CD4-positive, alpha-beta T cell treated with Interleukin-17A for 4 hours (primary cell): ENCODE results near the gene CPNE7.
A peak's percentile ranks its signal among the peaks of the same experiment; 100 is the strongest.

Source experiments
- DNase-seq: peaks from one replicate; pipeline ENCODE4 v3.0.0-alpha.2; 2020; ENCODE audit warnings: mixed read lengths

CPNE7 gene

DNA sequence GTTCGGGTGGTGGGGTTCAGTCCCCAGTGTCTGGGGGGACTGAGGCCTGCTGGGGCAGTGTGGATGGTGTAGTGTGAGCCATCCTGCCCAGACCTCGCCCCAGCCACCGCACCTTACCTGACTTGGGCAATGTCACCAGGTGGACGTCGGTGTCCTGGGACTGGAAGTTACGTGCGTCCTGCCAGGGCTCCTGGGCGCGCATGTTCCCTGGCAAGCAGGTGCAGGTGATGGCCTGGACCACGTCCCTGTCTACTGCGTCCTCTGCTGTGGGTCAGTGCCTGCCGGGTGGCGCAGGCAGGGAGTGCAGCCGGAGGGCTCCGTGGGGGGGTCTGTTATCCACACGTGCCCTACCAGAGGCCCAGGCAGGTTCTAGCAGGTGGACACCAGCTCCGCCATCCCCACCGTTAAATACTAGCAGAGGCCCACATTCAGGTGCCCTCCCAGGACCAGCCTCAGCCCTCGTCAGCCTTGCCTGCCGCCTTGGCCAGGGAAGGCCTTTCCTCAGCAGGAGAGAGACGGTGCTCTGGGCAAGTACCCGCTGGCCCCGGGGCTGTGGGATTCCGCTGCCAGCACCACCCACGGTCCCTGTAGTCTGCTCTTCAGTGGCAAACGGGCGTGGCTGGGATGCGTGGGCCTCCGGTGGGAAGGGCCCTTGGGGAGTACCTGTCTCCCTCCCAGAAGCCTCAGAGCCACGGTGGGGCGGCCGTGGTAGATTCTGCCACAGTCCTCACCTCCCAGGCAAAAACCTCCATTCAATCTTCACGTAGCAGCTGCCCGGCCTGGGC is 29.8 kb downstream of the CPNE7 start:
- no peak for DNase-seq

DNA sequence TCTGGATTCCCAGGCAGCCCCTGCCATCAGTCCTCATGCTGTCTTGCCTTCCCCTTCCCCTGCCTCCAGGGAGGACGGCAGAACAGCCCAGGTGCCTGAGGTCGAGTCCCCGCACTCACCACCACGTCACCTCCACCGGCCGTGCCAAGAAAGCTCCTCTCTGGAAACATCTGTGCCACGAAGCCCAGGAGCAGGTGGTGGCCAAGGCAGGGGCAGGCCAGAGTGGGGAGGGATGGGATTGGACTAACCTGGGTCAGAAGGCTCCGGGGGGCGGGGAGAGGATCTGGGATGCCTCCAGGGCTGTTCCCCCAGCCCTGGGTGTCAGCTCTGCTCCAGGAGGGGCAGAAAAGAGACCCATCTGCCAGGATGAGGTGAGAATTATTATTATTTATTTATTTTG is 30.4 kb downstream of the CPNE7 start:
- DNase-seq: no peak

DNA sequence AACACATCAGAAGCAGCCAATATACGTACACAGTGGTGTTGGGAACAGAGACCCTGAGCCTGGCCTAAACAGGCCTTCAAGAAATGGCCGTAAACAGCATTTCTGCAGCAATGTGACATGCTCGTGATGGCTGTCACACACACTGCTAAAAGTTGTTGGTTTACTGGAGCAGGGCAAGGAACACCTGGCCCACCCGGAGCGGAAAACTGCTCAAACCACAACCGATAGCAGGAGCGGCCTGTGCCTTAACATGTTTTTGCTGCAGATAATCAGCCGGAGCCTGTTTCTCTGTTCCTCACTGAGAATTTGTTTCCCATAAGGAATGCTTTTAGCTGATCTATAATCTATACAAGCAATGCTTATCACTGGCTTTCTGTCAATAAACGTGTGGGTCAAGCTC is 31.9 kb downstream of the CPNE7 start:
- no peak for DNase-seq

DNA sequence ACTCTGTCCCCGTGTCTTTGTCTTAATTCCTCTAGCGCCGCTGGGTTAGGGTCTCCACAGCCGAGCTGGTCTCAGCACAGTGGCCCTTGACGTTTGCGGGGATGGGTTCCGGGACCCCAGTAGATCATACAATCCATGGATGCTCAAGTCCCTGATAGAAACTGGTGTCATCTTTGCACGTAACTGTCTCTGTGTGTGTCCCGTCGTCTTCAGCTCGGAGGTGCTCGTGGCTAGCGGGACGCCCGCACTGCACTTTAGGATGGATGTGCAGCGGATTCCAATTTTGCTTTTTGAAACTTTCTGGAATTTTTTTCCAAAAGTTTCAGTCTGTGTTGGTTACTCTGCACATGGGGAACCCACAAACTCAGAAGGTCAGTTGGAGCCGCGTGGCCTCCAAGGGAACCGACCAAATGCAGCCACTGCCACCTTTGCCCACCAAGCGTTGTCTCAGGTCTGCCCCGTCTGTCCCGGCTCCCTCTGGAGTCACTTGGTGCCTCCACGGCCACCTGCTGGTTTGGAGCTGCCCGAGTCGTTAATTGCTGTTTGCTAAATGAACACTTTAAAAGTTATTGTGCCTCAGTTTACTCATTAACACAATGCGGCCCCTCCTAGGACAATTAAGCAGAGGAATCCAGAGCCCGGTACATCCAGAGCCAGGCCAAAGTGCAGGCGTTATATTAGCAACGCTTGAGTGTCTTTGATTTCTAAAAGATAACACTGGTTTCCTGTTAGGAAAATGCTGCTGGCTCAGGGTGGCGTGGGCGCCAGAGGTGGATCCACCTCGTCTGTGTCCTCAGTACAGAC is 32.6 kb downstream of the CPNE7 start:
- DNase-seq: no peak

DNA sequence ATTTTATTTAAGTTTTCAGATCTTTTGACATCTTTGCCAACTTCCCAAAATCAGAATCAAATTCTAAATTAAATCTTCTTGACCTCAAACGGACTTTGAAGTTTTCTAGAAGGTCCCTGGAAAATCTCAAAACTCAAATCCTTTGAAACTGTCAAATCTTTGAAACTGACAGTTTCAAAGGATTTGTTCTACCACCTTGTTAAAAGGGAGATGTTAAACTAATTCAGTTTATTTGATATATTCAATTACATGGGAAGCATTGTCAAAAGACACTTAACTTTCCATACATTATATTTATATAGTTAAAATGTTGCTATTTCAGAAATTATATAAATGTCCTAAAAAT is 34.5 kb downstream of the CPNE7 start:
- DNase-seq: no peak

DNA sequence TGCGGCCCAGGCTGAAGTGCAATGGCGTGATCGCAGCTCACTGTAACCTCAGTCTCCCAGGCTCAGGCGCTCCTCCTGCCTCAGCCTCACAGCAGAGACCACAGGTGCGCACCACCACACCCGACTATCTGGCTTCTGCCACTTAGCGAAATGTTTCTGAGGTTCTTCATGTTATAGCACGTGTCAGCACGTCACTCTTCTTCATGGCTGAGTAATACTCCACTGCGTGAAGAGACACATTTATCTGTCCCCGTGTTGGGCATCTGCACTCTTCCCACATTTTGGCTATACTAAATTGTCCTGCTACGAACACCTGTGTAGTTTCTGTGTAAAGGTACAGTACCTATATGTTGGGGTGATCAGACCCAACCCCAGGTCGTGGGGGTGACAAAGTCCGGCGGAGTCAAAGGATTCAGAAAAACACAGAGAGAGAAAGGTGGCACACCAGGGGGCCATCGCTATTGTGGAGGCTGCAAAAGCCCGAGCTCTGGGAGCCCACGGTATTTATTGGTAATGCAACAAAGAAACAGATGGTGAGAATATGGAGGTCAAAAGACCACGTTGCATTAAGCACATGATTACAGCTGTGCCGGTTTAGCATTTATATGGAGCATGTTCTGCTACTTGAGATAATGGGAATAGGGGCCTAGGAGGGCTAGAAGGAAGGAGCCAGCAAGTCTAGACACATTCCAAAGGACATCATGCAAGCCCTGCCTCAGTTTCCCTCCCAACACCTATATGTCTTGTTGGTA is 37.0 kb downstream of the CPNE7 start:
- no peak for DNase-seq

- no peak for DNase-seq
Measured at GRCh38 chr16:89613231-89613953, 37.8 kb downstream of the CPNE7 start, which contains the start of gene DPEP1. Gene DPEP1 (plus strand): TSS chr16:89613642. CDS start chr16:89630411, 16,769 bp downstream.

DNA sequence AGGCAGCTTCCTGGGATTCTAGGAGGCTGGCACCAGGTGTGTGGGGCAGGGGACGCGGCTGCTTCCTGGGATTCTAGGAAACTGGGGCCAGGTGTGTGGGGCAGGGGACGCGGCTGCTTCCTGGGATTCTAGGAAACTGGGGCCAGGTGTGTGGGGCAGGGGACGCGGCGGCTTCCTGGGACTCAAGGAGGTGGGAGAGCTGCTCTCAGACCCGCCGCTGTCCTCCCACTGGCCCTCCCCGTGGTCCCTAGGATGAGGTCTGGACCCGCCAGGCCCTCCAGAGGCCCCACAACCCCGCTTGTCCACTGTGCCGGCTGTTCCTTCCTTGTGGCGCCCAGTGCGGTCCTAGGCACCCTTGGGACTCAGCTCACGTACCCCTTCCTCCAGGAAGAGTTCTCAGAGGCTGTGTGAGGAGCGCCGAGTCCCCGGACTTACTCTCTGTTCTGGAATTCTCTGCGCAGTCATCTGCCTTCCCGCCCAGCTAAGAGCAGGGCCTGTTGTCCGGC is 38.4 kb downstream of the CPNE7 start:
- DNase-seq: no peak

DNA sequence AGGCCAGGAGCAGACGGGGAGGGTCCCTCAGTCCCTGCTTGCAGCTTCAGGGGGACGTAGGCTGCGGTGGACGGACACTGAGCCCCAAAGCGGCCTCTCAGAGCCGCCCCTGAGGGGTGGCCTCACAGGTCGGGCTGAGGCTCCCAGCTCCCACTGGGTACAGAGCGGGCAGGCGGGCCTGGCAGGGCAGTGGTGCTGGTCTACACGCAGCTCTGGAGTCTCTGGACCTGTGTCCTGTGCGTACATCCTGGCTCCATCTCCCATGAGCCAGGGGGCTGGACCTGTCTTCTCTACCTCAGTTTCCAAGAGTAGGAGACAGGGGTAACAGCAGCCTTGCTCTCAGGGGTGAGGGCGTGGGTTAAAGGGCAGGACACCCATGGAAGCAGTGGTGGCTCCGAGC is 39.6 kb downstream of the CPNE7 start:
- no peak for DNase-seq

- DNase-seq: no peak
Measured at GRCh38 chr16:89615596-89616090, 40.1 kb downstream of the CPNE7 start.

DNA sequence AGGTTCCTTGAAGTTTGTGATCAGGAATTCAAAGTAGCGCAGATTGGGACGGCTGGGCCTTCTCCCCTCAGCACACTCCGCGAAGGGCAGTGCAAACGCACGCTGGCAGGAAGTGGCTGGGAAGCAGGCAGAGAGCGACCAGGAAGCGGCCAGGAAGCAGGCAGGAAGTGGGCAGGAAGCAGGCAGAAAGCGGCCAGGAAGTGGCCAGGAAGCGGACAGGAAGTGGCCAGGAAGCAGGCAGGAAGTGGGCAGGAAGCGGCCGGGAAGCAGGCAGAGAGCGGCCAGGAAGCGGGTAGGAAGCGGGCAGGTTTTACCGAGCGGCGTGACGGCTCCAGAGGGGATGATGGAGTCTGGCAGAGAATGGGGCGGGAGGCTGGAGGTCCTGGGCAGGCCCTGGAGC is 41.1 kb downstream of the CPNE7 start:
- DNase-seq: peak; percentile 37

GRCh38 chr16:89617036-89617435 is 41.5 kb downstream of the CPNE7 start:
- no peak for DNase-seq

- no peak for DNase-seq
Measured at GRCh38 chr16:89618109-89618998, 42.8 kb downstream of the CPNE7 start.

DNA sequence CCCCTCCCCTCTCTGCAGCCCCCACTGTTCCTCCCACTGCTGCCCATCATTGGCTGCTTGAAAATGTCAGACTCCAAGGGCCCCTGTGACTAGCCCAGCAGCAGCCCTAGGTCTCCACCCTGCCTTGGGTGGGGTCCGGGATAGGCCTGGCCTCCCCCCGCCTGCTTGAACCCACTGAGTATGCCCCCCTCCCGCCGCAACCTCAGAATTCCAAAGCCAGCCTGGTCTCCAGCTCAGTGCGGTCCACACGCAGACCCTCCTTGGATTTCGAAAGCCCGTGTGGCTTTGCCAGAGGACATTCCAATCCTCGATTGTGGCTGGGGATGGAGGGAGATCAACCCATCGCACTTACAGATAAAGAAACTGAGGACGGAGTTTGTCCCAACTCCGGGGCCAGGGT is 44.3 kb downstream of the CPNE7 start:
- no peak for DNase-seq

DNA sequence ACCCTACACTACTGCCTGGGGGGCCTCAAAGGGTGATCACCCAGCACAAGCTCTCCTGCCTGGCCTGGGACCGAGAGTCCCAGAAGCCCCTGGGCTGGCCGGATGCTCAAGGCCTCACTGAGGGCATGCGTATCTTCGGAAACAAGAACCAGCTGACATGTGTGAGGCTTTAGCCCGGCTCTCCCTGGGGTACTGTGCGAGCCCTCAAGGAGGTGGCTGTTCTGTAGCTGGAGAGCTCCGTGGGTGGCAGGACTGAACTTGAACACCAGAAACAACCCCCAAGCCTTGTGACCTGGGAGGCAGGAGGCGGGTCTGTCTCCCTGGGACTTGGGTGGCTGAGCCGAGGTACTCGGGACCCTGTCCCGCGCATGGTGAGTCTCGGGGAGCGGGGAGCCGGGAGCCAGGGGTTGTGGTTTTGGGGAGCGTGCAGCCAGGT is 44.9 kb downstream of the CPNE7 start:
- DNase-seq: no peak

DNA sequence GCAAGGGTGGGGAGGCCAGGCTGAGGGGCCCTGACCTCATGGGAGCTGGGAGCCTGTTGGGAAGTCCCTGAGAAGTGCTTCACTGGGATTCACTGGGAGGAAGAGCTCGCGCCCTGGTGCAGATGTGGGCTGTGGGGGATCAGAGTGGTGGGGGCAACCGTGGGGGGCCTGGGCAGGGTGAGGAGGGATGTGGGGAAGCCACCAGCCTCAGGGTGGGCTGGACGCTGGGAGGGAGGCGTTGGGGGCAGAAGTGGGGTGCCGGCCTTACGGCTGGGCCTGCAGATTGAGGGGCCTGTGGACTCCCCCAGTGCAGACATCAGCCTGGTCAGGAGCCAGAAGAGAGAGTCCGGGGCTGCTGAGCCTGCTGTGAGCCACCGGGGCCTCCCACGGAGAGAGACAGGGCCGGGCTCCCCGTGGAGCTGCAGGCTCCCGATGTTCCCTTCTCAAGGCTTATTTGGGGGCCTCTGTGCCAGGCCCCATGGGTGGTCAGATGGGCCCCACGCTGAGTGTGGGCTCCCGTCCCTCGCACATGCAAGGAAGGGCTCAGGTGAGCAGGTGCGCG is 45.7 kb downstream of the CPNE7 start:
- DNase-seq: no peak

DNA sequence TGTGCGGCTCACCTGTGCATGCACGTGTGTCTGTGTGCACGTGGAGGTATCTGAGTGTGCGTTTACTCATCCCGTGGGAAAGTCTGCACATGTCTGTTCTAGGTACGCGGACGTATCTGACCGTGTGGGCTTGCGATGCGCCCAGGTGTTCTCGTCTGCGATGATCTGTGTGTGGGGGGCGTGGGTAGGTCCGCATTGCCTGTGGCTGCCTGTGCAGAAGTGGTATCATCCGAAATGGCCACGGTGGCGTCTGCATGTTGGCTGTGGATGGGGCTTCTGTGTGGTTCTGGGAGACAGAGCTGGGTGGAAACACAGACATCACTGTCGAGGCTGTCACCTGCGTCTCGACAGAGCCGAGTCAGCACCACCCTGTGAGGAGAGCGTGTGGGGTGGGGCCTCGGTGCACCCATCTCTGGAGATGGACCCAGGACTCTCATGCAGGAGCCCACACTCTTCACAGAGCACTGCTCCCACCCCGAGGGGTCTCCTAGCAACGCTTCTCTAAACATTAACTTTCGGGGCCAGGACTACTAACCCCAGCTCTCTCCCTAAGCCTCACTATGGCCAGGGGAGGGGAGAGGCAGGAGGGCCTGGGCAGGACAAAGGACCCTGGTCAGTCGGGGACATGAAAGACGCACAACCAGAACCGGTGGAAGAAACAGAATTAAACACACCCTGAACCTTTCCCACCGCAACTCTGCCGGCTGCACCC is 46.3 kb downstream of the CPNE7 start:
- no peak for DNase-seq

DNA sequence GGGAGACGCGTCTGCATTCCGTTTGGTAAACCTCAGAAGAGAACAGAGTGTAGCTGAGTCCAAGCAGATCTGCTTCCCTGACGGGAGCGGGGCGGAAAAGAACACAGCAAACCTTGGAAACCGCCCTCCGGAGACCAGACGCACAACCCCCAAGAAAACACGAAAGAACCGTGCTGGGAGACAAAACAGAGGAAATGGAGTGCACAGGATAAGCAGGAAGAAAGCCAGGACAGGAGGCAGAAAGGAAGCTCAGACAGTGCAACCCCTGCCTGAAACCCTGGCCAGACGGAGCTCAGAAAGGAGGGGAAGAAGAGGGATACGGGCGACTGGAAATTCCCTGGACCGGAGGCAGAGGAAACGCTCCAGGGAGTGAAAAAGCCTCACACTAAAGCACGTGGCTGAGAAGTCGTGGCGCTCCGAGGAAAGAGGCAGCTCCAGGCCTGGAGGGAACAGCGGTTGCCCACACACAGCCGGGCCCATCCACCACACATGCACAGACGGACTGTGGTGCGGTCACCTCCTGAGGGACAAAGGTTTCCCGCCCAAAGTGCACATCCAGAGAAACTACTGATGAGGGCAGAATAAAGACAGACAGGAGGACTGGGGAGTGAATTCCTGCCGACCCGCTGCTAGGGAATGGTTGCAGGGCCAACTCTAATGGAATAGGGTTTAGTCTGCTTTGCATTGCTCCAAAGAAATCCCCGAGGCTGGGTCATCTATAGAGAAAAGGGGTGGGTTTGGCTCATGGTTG is 48.1 kb downstream of the CPNE7 start:
- DNase-seq: no peak
